Kidney tubule cell (primary cell): ENCODE results near the gene TAGLN2.

Experiments used
- DNase-seq: peaks from one replicate; pipeline ENCODE4 v3.0.0-alpha.2; 2018; ENCODE audit warnings: low spot score

The TAGLN2 gene

GRCh38 chr1:159924791-159925718 lies at the start of gene TAGLN2:
TAGLN2 (minus strand) TSS chr1:159925507; CDS start chr1:159920509, 4,998 bp downstream.
- peak; percentile 95 for DNase-seq

- no peak for DNase-seq
These were observed 49.2 kb upstream of the TAGLN2 start for GRCh38 chr1:159974350-159974965.

- DNase-seq, result no peak
These were observed 48.1 kb upstream of the TAGLN2 start for GRCh38 chr1:159973350-159973940.

GRCh38 chr1:159972443-159973205 lies 47.3 kb upstream of the TAGLN2 start:
- DNase-seq, result no peak

GRCh38 chr1:159970932-159971342 lies 45.6 kb upstream of the TAGLN2 start:
- DNase-seq, result no peak

GRCh38 chr1:159968901-159969300 lies 43.6 kb upstream of the TAGLN2 start:
- DNase-seq, result no peak

GRCh38 chr1:159965263-159965662 lies 40.0 kb upstream of the TAGLN2 start:
- no peak for DNase-seq

GRCh38 chr1:159964144-159964543 lies 38.8 kb upstream of the TAGLN2 start:
- no peak for DNase-seq

GRCh38 chr1:159962176-159962575 lies 36.9 kb upstream of the TAGLN2 start:
- DNase-seq, result no peak

GRCh38 chr1:159961636-159962035 lies 36.3 kb upstream of the TAGLN2 start:
- no peak for DNase-seq

GRCh38 chr1:159960721-159961381 lies 35.5 kb upstream of the TAGLN2 start:
- peak; percentile 59 for DNase-seq

- peak; percentile 65 for DNase-seq
These were observed 34.1 kb upstream of the TAGLN2 start for GRCh38 chr1:159959451-159959850.

GRCh38 chr1:159958719-159959380 lies 33.5 kb upstream of the TAGLN2 start:
- DNase-seq, result no peak

- no peak for DNase-seq
These were observed 32.5 kb upstream of the TAGLN2 start for GRCh38 chr1:159957824-159958268.

- DNase-seq, result no peak
These were observed 30.1 kb upstream of the TAGLN2 start for GRCh38 chr1:159955456-159955855.

GRCh38 chr1:159953536-159954515 lies 28.5 kb upstream of the TAGLN2 start, which contains the start of gene SLAMF9:
SLAMF9 (minus strand) TSS chr1:159954237; CDS start chr1:159954137, 100 bp downstream.
- no peak for DNase-seq

- no peak for DNase-seq
These were observed 27.6 kb upstream of the TAGLN2 start for GRCh38 chr1:159952932-159953331.

- DNase-seq, result no peak
These were observed 26.2 kb upstream of the TAGLN2 start for GRCh38 chr1:159951551-159951950.

GRCh38 chr1:159951016-159951415 lies 25.7 kb upstream of the TAGLN2 start:
- no peak for DNase-seq

- DNase-seq, result no peak
These were observed 24.7 kb upstream of the TAGLN2 start for GRCh38 chr1:159949981-159950381.
